ENCODE data around the gene SSBP1. TPM values are rescaled to one million over a fixed set of nuclear protein-coding genes. Genes with fewer than 3 reads are reported as not detected.

SSBP1 gene
- total RNA-seq, 1 donor from 2014 or later = 126 TPM

- FAIRE-seq (no peak), DNase-seq (ENCODE audit: low read depth) (peak; percentile 62)
- TF ChIP-seq CTCF (IDR thresholded peaks at IDR 0.05; ENCODE audit: insufficient read depth, low read length, severe bottlenecking) = peak; percentile 61
- Histone ChIP-seq H3K4me3 (ENCODE audit: low read depth, low read length) (no peak overlapping the region), H3K27me3 (ENCODE audit: control insufficient read depth, insufficient read depth, low read length) (no peaks in the 10 kb centered on the region), H3K36me3 (ENCODE audit: control insufficient read depth, insufficient read depth, low read length) (peaks cover 4% of the 10 kb centered on the region)
Measured at GRCh38 chr7:141785706-141786552, 47.8 kb downstream of the SSBP1 start.

- DNase-seq (ENCODE audit: low read depth) = no peak
- Histone ChIP-seq H3K4me3 (ENCODE audit: low read depth, low read length) (no peak overlapping the region), H3K27me3 (ENCODE audit: control insufficient read depth, insufficient read depth, low read length) (no peaks in the 10 kb centered on the region), H3K36me3 (ENCODE audit: control insufficient read depth, insufficient read depth, low read length) (peaks cover 4% of the 10 kb centered on the region)
- no peak for TF ChIP-seq CTCF (IDR thresholded peaks at IDR 0.05; ENCODE audit: insufficient read depth, low read length, severe bottlenecking)
- FAIRE-seq = no peak
Measured at GRCh38 chr7:141788296-141788695, 50.1 kb downstream of the SSBP1 start.

- no peak for TF ChIP-seq CTCF (IDR thresholded peaks at IDR 0.05; ENCODE audit: insufficient read depth, low read length, severe bottlenecking)
- Histone ChIP-seq H3K36me3 (ENCODE audit: control insufficient read depth, insufficient read depth, low read length) (peaks cover 4% of the 10 kb centered on the region), H3K27me3 (ENCODE audit: control insufficient read depth, insufficient read depth, low read length) (no peaks in the 10 kb centered on the region), H3K4me3 (ENCODE audit: low read depth, low read length) (no peak within 1 kb of the TSS)
- DNase-seq (ENCODE audit: low read depth) (no peak), FAIRE-seq (no peak)
Measured at GRCh38 chr7:141789917-141790316, 51.8 kb downstream of the SSBP1 start, which contains the start of gene TAS2R5. TAS2R5 (plus strand) TSS chr7:141790217; CDS start chr7:141790362, 145 bp downstream.

GRCh38 chr7:141792526-141792925, 54.4 kb downstream of the SSBP1 start:
- no peak for TF ChIP-seq CTCF (IDR thresholded peaks at IDR 0.05; ENCODE audit: insufficient read depth, low read length, severe bottlenecking)
- FAIRE-seq (no peak), DNase-seq (ENCODE audit: low read depth) (no peak)
- no peaks in the 10 kb centered on the region for H3K27me3 ChIP-seq (ENCODE audit: control insufficient read depth, insufficient read depth, low read length)
- no peak overlapping the region for H3K4me3 ChIP-seq (ENCODE audit: low read depth, low read length)
- H3K36me3 ChIP-seq (ENCODE audit: control insufficient read depth, insufficient read depth, low read length) = peaks cover 3% of the 10 kb centered on the region

Other genes starting within 250 kb of the SSBP1 start
- gene AGK, start 186.9 kb upstream of the SSBP1 start, total RNA-seq = 18.4 and 24.3 TPM in 2 replicates
- 19.2 and 21.8 TPM in 2 replicates for gene DENND11, start 36.2 kb upstream of the SSBP1 start, total RNA-seq
- not detected in 2 replicates for gene WEE2, start 30.0 kb upstream of the SSBP1 start, total RNA-seq
- gene TAS2R3, start 25.7 kb downstream of the SSBP1 start, total RNA-seq = 3.9 and 7.6 TPM in 2 replicates
- gene TAS2R4, start 38.3 kb downstream of the SSBP1 start, total RNA-seq = 1.8 and 5.4 TPM in 2 replicates
- 3.9 and 5.1 TPM in 2 replicates for gene TAS2R5, start 51.9 kb downstream of the SSBP1 start, total RNA-seq
- gene PRSS37, start 103.1 kb downstream of the SSBP1 start, total RNA-seq = not detected in 2 replicates
- 0.26 TPM in 1 of 2 replicates, not detected in the other for gene OR9A4, start 178.0 kb downstream of the SSBP1 start, total RNA-seq
- gene CLEC5A, start 208.6 kb downstream of the SSBP1 start, total RNA-seq = not detected in 2 replicates
- gene TAS2R38, start 235.4 kb downstream of the SSBP1 start, total RNA-seq = not detected in 2 replicates